Measurements from ENCODE around the gene MPV17L2. TPM values are rescaled to one million over a fixed set of nuclear protein-coding genes. Genes with fewer than 3 reads are reported as not detected.
A peak's percentile ranks its signal among the peaks of the same experiment; 100 is the strongest.

Gene MPV17L2
- total and polyA plus RNA-seq, 10 of the 15 experiments (the other 5 are each of a cell fraction or from before 2014, with no cell fraction given) = 5.1 to 57.2 (median 22.9) TPM

- no peak for TF ChIP-seq CTCF (IDR thresholded peaks at IDR 0.05 in 2 of 3, conservative IDR thresholded peaks at IDR 0.05 in 1 of 3; ENCODE audit: control insufficient read depth in 2 of 3, extremely low read depth in 1 of 3, insufficient read depth in 1 of 3, low read depth in 3 of 3, low read length in 3 of 3)
- TF ChIP-seq RAD51 (IDR thresholded peaks at IDR 0.05) = peak; percentile 95
- peak; percentile 88; the same call in 1 of the 2 replicates for TF ChIP-seq SMAD5 (IDR thresholded peaks at IDR 0.05; ENCODE audit: low read depth)
- TF ChIP-seq GABPA (IDR thresholded peaks at IDR 0.05; ENCODE audit: low read depth) = no peak
- peak; percentile 23; the same call in 1 of the 2 replicates for TF ChIP-seq IRF3 (IDR thresholded peaks at IDR 0.05)
Measured at GRCh38 chr19:18173572-18174288, 19.3 kb upstream of the MPV17L2 start, which contains the start of gene IFI30 (continued).

GRCh38 chr19:18174983-18175382, 18.0 kb upstream of the MPV17L2 start:
- H2AFZ ChIP-seq (ENCODE audit: control insufficient read depth, low read depth, low read length) = no peak overlapping the region
- intact Hi-C loops (cut with micrococcal nuclease; ENCODE audit: unreplicated experiment) = loop anchor here (5.0 kb wide), 2 partner anchors 78 to 228 kb away; partner anchors contain the start of gene MAST3
- peak overlapping the region; percentile 94 for H3K4me3 ChIP-seq
- no TSS peak for BruUV-seq (replicated peaks)
- peak overlapping the region; percentile 83 for H3K9ac ChIP-seq (ENCODE audit: control insufficient read depth, insufficient read depth, low read length)
- FAIRE-seq = no peak
- H3K27me3 ChIP-seq (replicated peaks in 1 of 2; ENCODE audit: control insufficient read depth in 2 of 2, insufficient read depth in 2 of 2, low read length in 1 of 2) = no peaks in the 10 kb centered on the region
- in situ Hi-C loops (cut with MboI) = no loop called here
- peaks cover 17 to 19% of the 10 kb centered on the region in 2 experiments; a peak in 3 of 4 replicates for H3K36me3 ChIP-seq (ENCODE audit: control insufficient read depth in 2 of 2, insufficient read depth in 2 of 2, low read length in 1 of 2)
- H3K4me2 ChIP-seq (ENCODE audit: control insufficient read depth, insufficient read depth) = peak overlapping the region; percentile 100
- no peak for ATAC-seq
- under 1% methylated on average over 11 of the region's 11 CpGs for WGBS (ENCODE audit: insufficient coverage, insufficient replicate concordance, low lambda C conversion rate, missing lambda C conversion rate)
- SMC1A ChIA-PET (ENCODE audit: uncharacterized antibody, unreplicated experiment) = interaction anchor here (0.9 to 3.4 kb wide), 8 partner anchors 9 to 288 kb away, joined by 3 to 14 read pairs (median 4); partner anchors contain the start of genes MPV17L2 and RAB3A
- no peaks in the 10 kb centered on the region; the same call in 2 of the 3 replicates for H3K9me3 ChIP-seq (replicated peaks; ENCODE audit: control insufficient read depth, insufficient read depth, low read length)
- CTCF ChIA-PET = interaction anchor here (1.0 to 1.2 kb wide), 5 partner anchors 9 to 236 kb away, joined by 3 to 4 read pairs (median 3); no protein-coding TSS in a partner anchor
- peaks cover 30% of the 10 kb centered on the region for H3K79me2 ChIP-seq (ENCODE audit: control insufficient read depth, insufficient read depth, low read length)
- peak overlapping the region; percentile 79 for H3K27ac ChIP-seq (ENCODE audit: control insufficient read depth, insufficient read depth)
- RAD21 ChIA-PET (ENCODE audit: unreplicated experiment) = interaction anchor here (0.5 to 4.5 kb wide), 7 partner anchors 10 to 62 kb away, joined by 3 to 15 read pairs (median 4); partner anchors contain the start of gene RAB3A
- H4K20me1 ChIP-seq (ENCODE audit: control insufficient read depth, insufficient read depth) = no peaks in the 10 kb centered on the region
- DNase-seq (ENCODE audit: low read depth, low spot score) = no peak
- POLR2A ChIA-PET = interaction anchor here (1.2 to 4.2 kb wide), 7 partner anchors 12 to 199 kb away, joined by 3 to 31 read pairs (median 4); partner anchors contain the start of genes MPV17L2, PIK3R2 and RAB3A
- peaks cover 47% of the 10 kb centered on the region for H3K4me1 ChIP-seq (ENCODE audit: control insufficient read depth, insufficient read depth, low read length)
- no peak for TF ChIP-seq ZBTB40 (IDR thresholded peaks at IDR 0.05; ENCODE audit: borderline replicate concordance)
- 0 out of 2 replicates have a peak, but pooled peaks have one; percentile 14 for TF ChIP-seq IKZF1 (conservative IDR thresholded peaks at IDR 0.05)
- TF ChIP-seq KAT2A (conservative IDR thresholded peaks at IDR 0.05; ENCODE audit: control insufficient read depth, low read depth, low read length) = no peak
- no peak for TF ChIP-seq CEBPZ (IDR thresholded peaks at IDR 0.05; ENCODE audit: low read depth, low read length)

Measured in GM12878 (cell line).